GM12872 (cell line): ENCODE measurements around the gene PARD3.

Experiments used
- CTCF ChIP-seq: IDR thresholded peaks from 3 replicates; pipeline ENCODE4 v1.5.1; 2011; ENCODE audit warnings: low read depth, mild to moderate bottlenecking, low read length, moderate library complexity; ENCODE audit not compliant: insufficient read depth

The PARD3 gene

GRCh38 chr10:34179280-34179679 is 635.8 kb downstream of the PARD3 start:
- TF ChIP-seq CTCF = no peak

DNA sequence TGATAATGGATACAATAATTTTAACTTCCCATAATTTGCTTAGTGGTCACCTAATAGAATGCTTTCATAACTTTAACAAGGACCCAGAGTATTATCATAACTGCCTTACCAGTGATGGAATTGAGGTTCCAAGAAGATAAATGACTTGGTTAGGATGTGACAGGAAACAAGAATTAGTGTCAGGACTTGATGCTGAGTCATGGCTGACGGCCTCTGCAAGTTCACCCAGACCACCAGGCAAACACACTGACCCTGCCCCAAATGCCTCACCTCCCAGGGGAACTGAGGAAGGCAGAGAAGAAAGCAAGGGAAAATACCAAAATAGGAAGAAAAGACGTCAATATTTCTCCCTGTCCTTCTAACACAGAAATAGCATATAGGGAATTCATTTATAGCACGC is 636.3 kb downstream of the PARD3 start:
- no peak for TF ChIP-seq CTCF

DNA sequence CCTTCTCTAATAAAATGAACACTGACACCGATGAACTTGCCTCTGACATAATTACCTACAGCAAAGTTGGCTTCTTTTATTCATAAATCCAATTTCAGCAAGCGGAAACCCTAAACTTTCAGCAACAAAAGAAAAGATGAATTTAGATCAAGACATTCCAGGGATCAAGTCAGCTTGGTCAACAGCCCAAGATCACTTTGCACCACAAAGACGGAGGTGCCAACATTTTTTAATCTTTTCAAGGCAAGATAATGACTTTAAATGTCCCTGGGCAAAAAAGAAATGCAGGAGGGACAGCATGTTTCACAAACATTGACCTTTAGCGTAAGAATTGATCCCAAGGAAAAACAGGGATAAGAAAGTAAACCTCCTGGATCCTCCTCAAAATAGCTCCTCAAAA is 636.9 kb downstream of the PARD3 start:
- no peak for TF ChIP-seq CTCF

GRCh38 chr10:34177445-34177844 is 637.7 kb downstream of the PARD3 start:
- no peak for TF ChIP-seq CTCF

GRCh38 chr10:34176351-34176750 is 638.7 kb downstream of the PARD3 start:
- no peak for TF ChIP-seq CTCF

- no peak for TF ChIP-seq CTCF
Observed at GRCh38 chr10:34175121-34175520, 640.0 kb downstream of the PARD3 start.

- TF ChIP-seq CTCF = no peak
Observed at GRCh38 chr10:34172936-34173533, 642.1 kb downstream of the PARD3 start.
